SKM-1 treated with dmso at 0.1 percent for 144 hours (cell line): ENCODE results near the gene C10orf71.

Experiments
- DNase-seq: peaks from one replicate; lab custom pipeline; 2025; ENCODE audit not compliant: unreplicated experiment; lab: John Stamatoyannopoulos, UW

C10orf71 gene

GRCh38 chr10:49313501-49314070, 14.6 kb downstream of the C10orf71 start:
- no peak for DNase-seq

- no peak for DNase-seq
These were observed 15.8 kb downstream of the C10orf71 start for GRCh38 chr10:49314806-49315205.

- DNase-seq = no peak
These were observed 19.1 kb downstream of the C10orf71 start for GRCh38 chr10:49318028-49318427.

- DNase-seq = no peak
These were observed 19.8 kb downstream of the C10orf71 start for GRCh38 chr10:49318755-49319154.

GRCh38 chr10:49319206-49319605, 20.2 kb downstream of the C10orf71 start:
- no peak for DNase-seq

- no peak for DNase-seq
These were observed 21.2 kb downstream of the C10orf71 start for GRCh38 chr10:49320191-49320590.

- DNase-seq = no peak
These were observed 22.1 kb downstream of the C10orf71 start for GRCh38 chr10:49321021-49321420.

GRCh38 chr10:49322371-49323170, 23.6 kb downstream of the C10orf71 start:
- DNase-seq = no peak

- DNase-seq = no peak
These were observed 24.4 kb downstream of the C10orf71 start for GRCh38 chr10:49323171-49323895.

GRCh38 chr10:49323896-49324270, 24.9 kb downstream of the C10orf71 start:
- DNase-seq = no peak

- DNase-seq = no peak
These were observed 25.7 kb downstream of the C10orf71 start for GRCh38 chr10:49324711-49325110.

GRCh38 chr10:49325131-49325915, 26.4 kb downstream of the C10orf71 start:
- no peak for DNase-seq

- no peak for DNase-seq
These were observed 27.2 kb downstream of the C10orf71 start for GRCh38 chr10:49325916-49326783.

- DNase-seq = no peak
These were observed 28.3 kb downstream of the C10orf71 start for GRCh38 chr10:49327036-49327813.

- no peak for DNase-seq
These were observed 29.6 kb downstream of the C10orf71 start for GRCh38 chr10:49328401-49329145.

GRCh38 chr10:49329146-49329505, 30.2 kb downstream of the C10orf71 start:
- no peak for DNase-seq

- no peak for DNase-seq
These were observed 31.2 kb downstream of the C10orf71 start for GRCh38 chr10:49330127-49330665.

GRCh38 chr10:49331431-49331830, 32.5 kb downstream of the C10orf71 start:
- DNase-seq = no peak

GRCh38 chr10:49332333-49332732, 33.4 kb downstream of the C10orf71 start:
- no peak for DNase-seq
